ENCODE measurements around the gene GAN.

GRCh38 chr16:81307770-81308169 is 7.0 kb upstream of the GAN start:
- TF ChIP-seq FOXK1 (CRISPR knock-in tag; IDR thresholded peaks at IDR 0.05) (no peak), CTCF (IDR thresholded peaks at IDR 0.05) (no peak), STAT6 (CRISPR knock-in tag; conservative IDR thresholded peaks at IDR 0.05; ENCODE audit: low read depth) (no peak), NFYB (CRISPR knock-in tag; conservative IDR thresholded peaks at IDR 0.05; ENCODE audit: low read depth) (no peak), ELF4 (CRISPR knock-in tag; IDR thresholded peaks at IDR 0.05; ENCODE audit: low read depth) (no peak), ATF6 (CRISPR knock-in tag; IDR thresholded peaks at IDR 0.05) (no peak), RORB (CRISPR knock-in tag; IDR thresholded peaks at IDR 0.05) (no peak), TCF7 (CRISPR knock-in tag; IDR thresholded peaks at IDR 0.05; ENCODE audit: low read depth) (no peak), NR2C2 (CRISPR knock-in tag; IDR thresholded peaks at IDR 0.05) (no peak)
